ENCODE measurements around the gene RPS3. TPM values are rescaled to one million over a fixed set of nuclear protein-coding genes. Genes with fewer than 3 reads are reported as not detected.
A peak's percentile ranks its signal among the peaks of the same experiment; 100 is the strongest.

RPS3 gene
- total RNA-seq, 1 experiment from 2014 or later = 3,765 TPM

DNA sequence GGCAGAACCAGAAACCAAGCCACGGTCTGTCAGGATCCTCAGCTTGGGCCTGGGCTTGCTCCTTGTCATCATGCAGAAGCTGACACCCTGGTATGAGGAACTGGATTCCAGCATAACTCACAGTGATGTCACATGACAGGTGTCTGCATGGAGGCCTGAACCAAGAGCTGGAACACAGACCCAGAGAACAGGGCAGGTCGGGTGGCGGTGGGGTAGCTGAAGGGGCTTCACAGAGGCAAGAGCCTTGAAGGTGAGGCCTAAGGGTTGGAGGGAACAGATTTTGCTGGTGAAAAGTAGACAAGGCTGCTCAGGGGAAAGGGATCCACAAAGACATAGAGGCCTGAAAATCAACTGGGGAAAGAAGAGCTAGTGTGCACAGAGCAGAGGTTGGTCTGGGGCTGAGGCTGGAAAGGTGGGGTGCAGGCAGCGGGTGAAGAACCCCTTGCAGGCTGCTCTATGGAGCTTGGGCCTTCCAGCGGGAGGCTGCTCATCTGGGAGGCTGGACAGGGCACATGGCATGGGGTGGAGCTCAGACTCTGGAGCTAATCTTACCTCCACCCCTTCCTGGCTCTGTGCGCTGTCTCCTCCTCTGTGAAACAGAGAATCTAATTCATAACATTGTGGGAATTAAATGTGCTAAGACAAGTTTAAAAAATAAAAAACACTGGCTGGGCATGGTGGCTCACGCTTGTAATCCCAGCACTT lies 18.4 kb upstream of the RPS3 start:
- Histone ChIP-seq H2BK12ac (ENCODE audit: insufficient read length, low read depth, low read length) (no peak overlapping the region), H3K14ac (ENCODE audit: insufficient read depth, low read length) (no peak overlapping the region), H3T11ph (ENCODE audit: low read length) (no peak overlapping the region), H3K23me2 (ENCODE audit: insufficient read length, low read depth, low read length, poor library complexity, severe bottlenecking) (no peaks in the 10 kb centered on the region), H4K8ac (replicated peaks; ENCODE audit: insufficient read length, low read depth, low read length) (no peak overlapping the region), H3K4me1 (ENCODE audit: insufficient read depth, low read length) (no peaks in the 10 kb centered on the region; the same call in 1 of the 2 replicates), H3K56ac (ENCODE audit: insufficient read length, low read depth, low read length) (no peak overlapping the region), H4K20me1 (ENCODE audit: control insufficient read depth, insufficient read depth, insufficient read length) (no peaks in the 10 kb centered on the region), H3K9me3 (ENCODE audit: control insufficient read depth, low read depth, low read length) (no peaks in the 10 kb centered on the region), H3K79me2 (ENCODE audit: insufficient read depth, low read length) (no peaks in the 10 kb centered on the region), H3K27ac (ENCODE audit: insufficient read length, low read depth, low read length) (no peak overlapping the region), H4K5ac (ENCODE audit: insufficient read length, low read depth, low read length) (no peak overlapping the region), H3K9ac (ENCODE audit: extremely low read depth, insufficient read length, low read length) (no peak overlapping the region), H3K18ac (ENCODE audit: insufficient read length, low read depth, low read length) (peak overlapping the region; percentile 25), H3K27me3 (ENCODE audit: insufficient read depth, low read length) (no peaks in the 10 kb centered on the region), H3K79me1 (ENCODE audit: insufficient read depth, low read depth, low read length, poor library complexity, severe bottlenecking) (no peaks in the 10 kb centered on the region), H2BK20ac (ENCODE audit: low read depth, low read length, poor library complexity, severe bottlenecking) (no peak overlapping the region), H3K4ac (ENCODE audit: low read depth, low read length) (no peak overlapping the region), H2BK15ac (ENCODE audit: low read depth, low read length) (no peak overlapping the region), H2AFZ (ENCODE audit: low read length) (no peak overlapping the region), H3K23ac (ENCODE audit: insufficient read length, low read depth, low read length) (no peak overlapping the region), H2BK5ac (ENCODE audit: insufficient read length, low read length) (no peak overlapping the region), H2AK5ac (ENCODE audit: insufficient read length, low read length) (no peak overlapping the region), H3K4me2 (ENCODE audit: insufficient read depth, insufficient read length, low read length) (no peak overlapping the region), H2BK120ac (ENCODE audit: low read depth, low read length, poor library complexity, severe bottlenecking) (no peak overlapping the region), H4K91ac (ENCODE audit: insufficient read length, low read depth, low read length) (no peak overlapping the region)
- WGBS (ENCODE audit: extremely low coverage, insufficient read length, low lambda C conversion rate) = no CpG with 5 or more reads among the region's 7 CpGs
- no peak for DNase-seq
- Mint-ChIP-seq H3K4me1 (peaks cover 9 to 17% of the 10 kb centered on the region in 2 experiments), H3K4me3 (no peak overlapping the region; a peak in 1 of 5 replicates), H3K9me3 (no peaks in the 10 kb centered on the region), H3K27me3 (ENCODE audit: low read depth) (no peaks in the 10 kb centered on the region), H3K27ac (peak overlapping the region in 2 of 3 experiments; percentile 45 to 73; a peak in 3 of 7 replicates), H3K36me3 (ENCODE audit: insufficient read depth in 1 of 3, low read depth in 3 of 3) (no peaks in the 10 kb centered on the region)
- TF ChIP-seq, protein P1, sequence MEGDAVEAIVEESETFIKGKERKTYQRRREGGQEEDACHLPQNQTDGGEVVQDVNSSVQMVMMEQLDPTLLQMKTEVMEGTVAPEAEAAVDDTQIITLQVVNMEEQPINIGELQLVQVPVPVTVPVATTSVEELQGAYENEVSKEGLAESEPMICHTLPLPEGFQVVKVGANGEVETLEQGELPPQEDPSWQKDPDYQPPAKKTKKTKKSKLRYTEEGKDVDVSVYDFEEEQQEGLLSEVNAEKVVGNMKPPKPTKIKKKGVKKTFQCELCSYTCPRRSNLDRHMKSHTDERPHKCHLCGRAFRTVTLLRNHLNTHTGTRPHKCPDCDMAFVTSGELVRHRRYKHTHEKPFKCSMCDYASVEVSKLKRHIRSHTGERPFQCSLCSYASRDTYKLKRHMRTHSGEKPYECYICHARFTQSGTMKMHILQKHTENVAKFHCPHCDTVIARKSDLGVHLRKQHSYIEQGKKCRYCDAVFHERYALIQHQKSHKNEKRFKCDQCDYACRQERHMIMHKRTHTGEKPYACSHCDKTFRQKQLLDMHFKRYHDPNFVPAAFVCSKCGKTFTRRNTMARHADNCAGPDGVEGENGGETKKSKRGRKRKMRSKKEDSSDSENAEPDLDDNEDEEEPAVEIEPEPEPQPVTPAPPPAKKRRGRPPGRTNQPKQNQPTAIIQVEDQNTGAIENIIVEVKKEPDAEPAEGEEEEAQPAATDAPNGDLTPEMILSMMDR (conservative IDR thresholded peaks at IDR 0.05) = no peak
